Astrocyte (in vitro differentiated cells and primary cell): ENCODE data around the gene FAM222B. TPM values are rescaled to one million over a fixed set of nuclear protein-coding genes. Genes with fewer than 3 reads are reported as not detected.

Experiments used
- DNase-seq: peaks from one replicate; pipeline ENCODE4 v3.0.0-alpha.2; 2010; ENCODE audit warnings: low read depth
- FAIRE-seq: peaks from 2 replicates; lab custom pipeline; 2011; peaks lifted over from hg19 to GRCh38; lab: Jason Lieb, UNC
- H2AFZ ChIP-seq: 2 replicates; pipeline ENCODE4 v1.6.0; 2012; ENCODE audit warnings: low read depth, low read length, inconsistent platforms
- H3K27ac ChIP-seq: 2 replicates; pipeline ENCODE4 v1.5.1; 2011; ENCODE audit warnings: low read depth, low read length, inconsistent platforms
- H3K27me3 ChIP-seq: 2 replicates; pipeline ENCODE4 v1.6.0; 2011; ENCODE audit warnings: low read length, inconsistent platforms; ENCODE audit not compliant: insufficient read depth
- H3K36me3 ChIP-seq: 2 replicates; pipeline ENCODE4 v1.5.1; 2011; ENCODE audit warnings: low read length, inconsistent platforms; ENCODE audit not compliant: insufficient read depth
- H3K4me1 ChIP-seq: 2 replicates; pipeline ENCODE4 v1.5.1; 2011; ENCODE audit warnings: low read length, inconsistent platforms; ENCODE audit not compliant: insufficient read depth
- H3K4me2 ChIP-seq: 2 replicates; pipeline ENCODE4 v1.6.0; 2012; ENCODE audit warnings: low read length, inconsistent platforms
- H3K4me3 ChIP-seq: 2 replicates; pipeline ENCODE4 v1.5.1; 2011; ENCODE audit warnings: low read depth, mild to moderate bottlenecking, low read length, inconsistent platforms; ENCODE audit not compliant: insufficient read depth
- H3K79me2 ChIP-seq: 2 replicates; pipeline ENCODE4 v1.6.0; 2012; ENCODE audit warnings: mild to moderate bottlenecking, low read length, inconsistent platforms; ENCODE audit not compliant: insufficient read depth
- H3K9ac ChIP-seq: 2 replicates; pipeline ENCODE4 v1.6.0; 2012; ENCODE audit warnings: mild to moderate bottlenecking, low read length, inconsistent platforms
- H3K9me3 ChIP-seq: 2 replicates; pipeline ENCODE4 v1.5.1; 2012; ENCODE audit warnings: low read depth, mild to moderate bottlenecking, low read length, inconsistent platforms; ENCODE audit not compliant: insufficient read depth
- H4K20me1 ChIP-seq: 2 replicates; pipeline ENCODE4 v1.6.0; 2012; ENCODE audit warnings: low read length, inconsistent platforms; ENCODE audit not compliant: insufficient read depth
- H3K27ac Mint-ChIP-seq: one replicate; pipeline ENCODE4 v1.8.0; 2021; ENCODE audit warnings: mild to moderate bottlenecking, mixed read lengths; ENCODE audit not compliant: unreplicated experiment
- H3K27me3 Mint-ChIP-seq: one replicate; pipeline ENCODE4 v1.8.0; 2021; ENCODE audit warnings: low read depth, mixed read lengths; ENCODE audit not compliant: unreplicated experiment
- H3K36me3 Mint-ChIP-seq: one replicate; pipeline ENCODE4 v1.8.0; 2021; ENCODE audit warnings: low read depth, mixed read lengths; ENCODE audit not compliant: unreplicated experiment
- H3K4me1 Mint-ChIP-seq: one replicate; pipeline ENCODE4 v1.8.0; 2021; ENCODE audit warnings: low read depth, mixed read lengths; ENCODE audit not compliant: unreplicated experiment
- H3K4me3 Mint-ChIP-seq: one replicate; pipeline ENCODE4 v1.8.0; 2021; ENCODE audit warnings: mild to moderate bottlenecking, moderate library complexity, mixed read lengths; ENCODE audit not compliant: unreplicated experiment
- H3K9me3 Mint-ChIP-seq: one replicate; pipeline ENCODE4 v1.8.0; 2021; ENCODE audit warnings: mild to moderate bottlenecking, mixed read lengths; ENCODE audit not compliant: unreplicated experiment
- EZH2 ChIP-seq: IDR thresholded peaks from 2 replicates; pipeline ENCODE4 v1.6.1; 2012; ENCODE audit warnings: mild to moderate bottlenecking, low read length, inconsistent platforms; ENCODE audit not compliant: insufficient read depth
- total RNA-seq: library from RNA; stranded (reverse); gene quantifications from 2 replicates; pipeline ENCODE4 v1.2.1, GENCODE V29; 2021
- TF ChIP-seq, protein P1 (sequence below): IDR thresholded peaks from 2 replicates; pipeline ENCODE4 v1.5.1; 2011; ENCODE audit warnings: low read depth, mild to moderate bottlenecking, inconsistent platforms, low read length, moderate library complexity; ENCODE audit not compliant: insufficient read depth

The FAM222B gene
- total RNA-seq, 1 donor from 2014 or later = 53.0 TPM

DNA sequence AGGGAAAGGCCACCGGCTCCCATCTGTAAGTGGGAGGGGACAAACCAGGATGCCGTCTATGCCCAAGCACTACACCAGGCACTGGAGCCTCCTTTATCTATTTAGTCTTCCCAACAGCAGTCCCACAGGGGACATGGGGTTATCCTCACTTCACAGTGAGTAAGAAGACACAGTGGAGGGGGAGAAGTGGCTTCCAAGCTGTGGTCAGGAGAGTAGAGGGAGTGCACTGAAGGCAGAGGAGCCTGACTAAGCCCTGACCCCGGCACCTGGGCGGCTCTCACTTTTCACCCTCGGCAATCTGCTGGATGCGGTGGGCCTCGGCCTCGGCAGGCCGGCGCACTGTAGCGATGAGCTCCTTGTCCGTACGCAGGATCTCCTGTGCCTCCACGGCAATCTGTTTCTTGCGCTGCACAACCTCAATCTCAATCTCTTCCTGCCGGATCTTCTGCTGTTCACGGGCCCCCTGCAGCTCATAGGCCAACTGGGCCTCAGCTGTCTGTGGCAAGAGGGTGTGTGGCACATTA, 39.0 kb upstream of the FAM222B start:
- H3K36me3 ChIP-seq = no peaks in the 10 kb centered on the region
- no peaks in the 10 kb centered on the region for H3K27me3 Mint-ChIP-seq
- FAIRE-seq = no peak

DNA sequence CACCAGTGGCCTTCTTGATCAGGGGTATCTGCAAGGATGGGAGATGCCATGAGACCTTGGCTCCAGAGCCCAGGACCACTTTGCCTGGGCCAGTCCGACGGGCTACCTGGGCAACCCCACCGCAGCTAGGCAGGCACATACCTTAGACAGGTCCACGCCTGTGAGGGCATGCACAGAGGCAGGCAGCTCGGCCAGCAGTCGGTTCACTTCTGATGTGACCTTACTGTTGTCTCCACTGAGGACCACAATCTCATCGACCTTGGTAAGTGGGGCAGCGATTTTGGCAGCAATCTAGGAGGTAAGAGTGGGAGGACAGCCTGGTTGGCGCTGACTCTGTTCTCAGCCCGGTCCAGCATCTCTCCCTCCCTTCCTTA, 38.0 kb upstream of the FAM222B start:
- peak overlapping the region; percentile 72 for H3K27ac Mint-ChIP-seq
- Histone ChIP-seq H3K4me3 (no peak overlapping the region), H2AFZ (no peak overlapping the region), H3K27me3 (no peaks in the 10 kb centered on the region), H3K27ac (no peak overlapping the region), H4K20me1 (no peaks in the 10 kb centered on the region), H3K9me3 (no peaks in the 10 kb centered on the region), H3K4me1 (no peaks in the 10 kb centered on the region), H3K4me2 (no peak overlapping the region), H3K36me3 (no peaks in the 10 kb centered on the region), H3K9ac (no peak overlapping the region), H3K79me2 (no peaks in the 10 kb centered on the region)
- peaks cover 27% of the 10 kb centered on the region for H3K36me3 Mint-ChIP-seq
- peaks cover 2% of the 10 kb centered on the region for H3K4me1 Mint-ChIP-seq
- FAIRE-seq = no peak
- DNase-seq = no peak
- no peaks in the 10 kb centered on the region for H3K9me3 Mint-ChIP-seq
- no peak overlapping the region for H3K4me3 Mint-ChIP-seq
- no peaks in the 10 kb centered on the region for H3K27me3 Mint-ChIP-seq
- TF ChIP-seq, protein P1, sequence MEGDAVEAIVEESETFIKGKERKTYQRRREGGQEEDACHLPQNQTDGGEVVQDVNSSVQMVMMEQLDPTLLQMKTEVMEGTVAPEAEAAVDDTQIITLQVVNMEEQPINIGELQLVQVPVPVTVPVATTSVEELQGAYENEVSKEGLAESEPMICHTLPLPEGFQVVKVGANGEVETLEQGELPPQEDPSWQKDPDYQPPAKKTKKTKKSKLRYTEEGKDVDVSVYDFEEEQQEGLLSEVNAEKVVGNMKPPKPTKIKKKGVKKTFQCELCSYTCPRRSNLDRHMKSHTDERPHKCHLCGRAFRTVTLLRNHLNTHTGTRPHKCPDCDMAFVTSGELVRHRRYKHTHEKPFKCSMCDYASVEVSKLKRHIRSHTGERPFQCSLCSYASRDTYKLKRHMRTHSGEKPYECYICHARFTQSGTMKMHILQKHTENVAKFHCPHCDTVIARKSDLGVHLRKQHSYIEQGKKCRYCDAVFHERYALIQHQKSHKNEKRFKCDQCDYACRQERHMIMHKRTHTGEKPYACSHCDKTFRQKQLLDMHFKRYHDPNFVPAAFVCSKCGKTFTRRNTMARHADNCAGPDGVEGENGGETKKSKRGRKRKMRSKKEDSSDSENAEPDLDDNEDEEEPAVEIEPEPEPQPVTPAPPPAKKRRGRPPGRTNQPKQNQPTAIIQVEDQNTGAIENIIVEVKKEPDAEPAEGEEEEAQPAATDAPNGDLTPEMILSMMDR = no peak
- TF ChIP-seq EZH2 = no peak

More for the DNA sequence above, 39.0 kb upstream of the FAM222B start:
- Mint-ChIP-seq H3K36me3 (peaks cover 27% of the 10 kb centered on the region), H3K4me3 (no peak overlapping the region), H3K9me3 (no peaks in the 10 kb centered on the region), H3K4me1 (peaks cover 2% of the 10 kb centered on the region), H3K27ac (no peak overlapping the region)
- no peak for TF ChIP-seq EZH2
- TF ChIP-seq, protein P1 = no peak
- H2AFZ ChIP-seq = no peak overlapping the region
- no peaks in the 10 kb centered on the region for H3K79me2 ChIP-seq
- no peaks in the 10 kb centered on the region for H3K27me3 ChIP-seq
- DNase-seq = no peak
- H3K4me2 ChIP-seq = no peak overlapping the region
- no peaks in the 10 kb centered on the region for H3K9me3 ChIP-seq
- H4K20me1 ChIP-seq = no peaks in the 10 kb centered on the region
- no peak overlapping the region for H3K4me3 ChIP-seq
- no peak overlapping the region for H3K9ac ChIP-seq
- H3K27ac ChIP-seq = no peak overlapping the region
- no peaks in the 10 kb centered on the region for H3K4me1 ChIP-seq

GRCh38 chr17:28879886-28880571, 37.4 kb upstream of the FAM222B start:
- Histone ChIP-seq H3K4me1 (no peaks in the 10 kb centered on the region), H3K27ac (no peak overlapping the region), H3K79me2 (no peaks in the 10 kb centered on the region), H3K27me3 (no peaks in the 10 kb centered on the region), H3K9me3 (no peaks in the 10 kb centered on the region), H3K4me3 (no peak overlapping the region), H3K9ac (no peak overlapping the region), H4K20me1 (no peaks in the 10 kb centered on the region), H3K4me2 (no peak overlapping the region), H3K36me3 (no peaks in the 10 kb centered on the region), H2AFZ (no peak overlapping the region)
- H3K27ac Mint-ChIP-seq = peak overlapping the region; percentile 72
- no peaks in the 10 kb centered on the region for H3K9me3 Mint-ChIP-seq
- FAIRE-seq (no peak), DNase-seq (no peak)
- peaks cover 25% of the 10 kb centered on the region for H3K36me3 Mint-ChIP-seq
- no peaks in the 10 kb centered on the region for H3K27me3 Mint-ChIP-seq
- TF ChIP-seq EZH2 = no peak
- TF ChIP-seq, protein P1 = no peak
- peak overlapping the region; percentile 36 for H3K4me3 Mint-ChIP-seq
- H3K4me1 Mint-ChIP-seq = peaks cover 2% of the 10 kb centered on the region
